CD4-positive, alpha-beta T cell treated with Interleukin-12 subunit alpha and Interleukin-12 subunit beta, for 1 hour (primary cell): ENCODE data around the gene DDAH2.
A peak's percentile ranks its signal among the peaks of the same experiment; 100 is the strongest.
"Not testable (repeated sequence)": the region's sequence is repeated elsewhere in the genome, so short reads cannot be mapped to it uniquely, and the experiment has no call there.

ENCODE experiments used
- DNase-seq: peaks from one replicate; pipeline ENCODE4 v3.0.0-alpha.2; 2020

Gene DDAH2

GRCh38 chr6:31711233-31711632 lies 17.9 kb downstream of the DDAH2 start:
- DNase-seq = no peak

GRCh38 chr6:31710523-31711219 lies 18.4 kb downstream of the DDAH2 start:
- no peak for DNase-seq

GRCh38 chr6:31709157-31709556 lies 19.9 kb downstream of the DDAH2 start:
- DNase-seq = not testable (repeated sequence)

- no peak for DNase-seq
Observed at GRCh38 chr6:31708224-31708623, 20.9 kb downstream of the DDAH2 start.

GRCh38 chr6:31707701-31708100 lies 21.4 kb downstream of the DDAH2 start:
- no peak for DNase-seq

GRCh38 chr6:31706599-31706998 lies 22.5 kb downstream of the DDAH2 start, which contains the start of gene LY6G6F:
Gene LY6G6F (plus strand): TSS chr6:31706866. CDS start chr6:31706907, 41 bp downstream.
- DNase-seq = no peak

GRCh38 chr6:31705931-31706330 lies 23.2 kb downstream of the DDAH2 start:
- DNase-seq = no peak

GRCh38 chr6:31702819-31703716 lies 26.0 kb downstream of the DDAH2 start, which contains the start of gene ABHD16A:
Gene ABHD16A (minus strand): TSS chr6:31703324. CDS start chr6:31703281, 43 bp downstream.
- peak; percentile 98 for DNase-seq

- DNase-seq = no peak
Observed at GRCh38 chr6:31702405-31702818, 26.7 kb downstream of the DDAH2 start.

- DNase-seq = no peak
Observed at GRCh38 chr6:31701666-31702404, 27.3 kb downstream of the DDAH2 start.

- no peak for DNase-seq
Observed at GRCh38 chr6:31700740-31701401, 28.2 kb downstream of the DDAH2 start.

- DNase-seq = no peak
Observed at GRCh38 chr6:31697555-31697954, 31.5 kb downstream of the DDAH2 start.

- no peak for DNase-seq
Observed at GRCh38 chr6:31693535-31693934, 35.6 kb downstream of the DDAH2 start.

GRCh38 chr6:31692886-31693285 lies 36.2 kb downstream of the DDAH2 start:
- no peak for DNase-seq

GRCh38 chr6:31692353-31692752 lies 36.7 kb downstream of the DDAH2 start:
- no peak for DNase-seq

GRCh38 chr6:31691564-31692108 lies 37.5 kb downstream of the DDAH2 start:
- no peak for DNase-seq

- no peak for DNase-seq
Observed at GRCh38 chr6:31691078-31691463, 38.0 kb downstream of the DDAH2 start.

- no peak for DNase-seq
Observed at GRCh38 chr6:31690231-31691077, 38.6 kb downstream of the DDAH2 start.

GRCh38 chr6:31689249-31690110 lies 39.6 kb downstream of the DDAH2 start:
- DNase-seq = no peak
